Measurements from ENCODE around the gene GPR37L1.
"Not testable (repeated sequence)": the region's sequence is repeated elsewhere in the genome, so short reads cannot be mapped to it uniquely, and the experiment has no call there.

GPR37L1 gene

GRCh38 chr1:202165267-202165941, 42.7 kb downstream of the GPR37L1 start:
- no peak overlapping the region for H3K4me3 ChIP-seq (ENCODE audit: low read length)
- H3K4me2 ChIP-seq (ENCODE audit: low read depth, low read length) = no peak overlapping the region
- H3K79me2 ChIP-seq (ENCODE audit: low read length) = peaks cover 12% of the 10 kb centered on the region
- H3K9me2 ChIP-seq (replicated peaks; ENCODE audit: insufficient read depth, low read length) = no peaks in the 10 kb centered on the region
- H2AFZ ChIP-seq (ENCODE audit: low read length) = no peak overlapping the region
- no peak overlapping the region for H3K27ac ChIP-seq (ENCODE audit: low read length)
- peaks cover 7% of the 10 kb centered on the region; the same call in 1 of the 2 replicates for H3K4me1 ChIP-seq (ENCODE audit: low read length)
- DNase-seq = no peak
- no peaks in the 10 kb centered on the region for H3K27me3 ChIP-seq (replicated peaks; ENCODE audit: insufficient read depth, low read length)
- TF ChIP-seq EZH2 (optimal IDR thresholded peaks at IDR 0.05; ENCODE audit: low read depth, low read length) (no peak), EZH2phosphoT487 (IDR thresholded peaks at IDR 0.05; ENCODE audit: low read length) (no peak), CTCF (IDR thresholded peaks at IDR 0.05; ENCODE audit: low read length) (no peak)
- H3F3A ChIP-seq (ENCODE audit: insufficient read depth, low read length) = no peaks in the 10 kb centered on the region
- no peaks in the 10 kb centered on the region for H3K36me3 ChIP-seq (replicated peaks; ENCODE audit: insufficient read depth, low read length)
- H3K9ac ChIP-seq (ENCODE audit: low read length) = no peak overlapping the region
- no peaks in the 10 kb centered on the region for H4K20me1 ChIP-seq (ENCODE audit: insufficient read depth, low read length)
- H3K9me3 ChIP-seq (replicated peaks; ENCODE audit: insufficient read depth, low read length) = no peaks in the 10 kb centered on the region

- no peak overlapping the region for H2AFZ ChIP-seq (ENCODE audit: low read length)
- no peaks in the 10 kb centered on the region for H3K36me3 ChIP-seq (replicated peaks; ENCODE audit: insufficient read depth, low read length)
- H4K20me1 ChIP-seq (ENCODE audit: insufficient read depth, low read length) = no peaks in the 10 kb centered on the region
- DNase-seq = no peak
- H3K9me2 ChIP-seq (replicated peaks; ENCODE audit: insufficient read depth, low read length) = no peaks in the 10 kb centered on the region
- no peaks in the 10 kb centered on the region for H3F3A ChIP-seq (ENCODE audit: insufficient read depth, low read length)
- TF ChIP-seq EZH2phosphoT487 (IDR thresholded peaks at IDR 0.05; ENCODE audit: low read length) = no peak
- TF ChIP-seq CTCF (IDR thresholded peaks at IDR 0.05; ENCODE audit: low read length) = no peak
- TF ChIP-seq EZH2 (optimal IDR thresholded peaks at IDR 0.05; ENCODE audit: low read depth, low read length) = no peak
- no peaks in the 10 kb centered on the region for H3K27me3 ChIP-seq (replicated peaks; ENCODE audit: insufficient read depth, low read length)
- no peak overlapping the region for H3K4me3 ChIP-seq (ENCODE audit: low read length)
- no peak overlapping the region for H3K27ac ChIP-seq (ENCODE audit: low read length)
- no peaks in the 10 kb centered on the region for H3K9me3 ChIP-seq (replicated peaks; ENCODE audit: insufficient read depth, low read length)
- H3K9ac ChIP-seq (ENCODE audit: low read length) = no peak overlapping the region
- no peak overlapping the region for H3K4me2 ChIP-seq (ENCODE audit: low read depth, low read length)
- H3K79me2 ChIP-seq (ENCODE audit: low read length) = peaks cover 4% of the 10 kb centered on the region
- H3K4me1 ChIP-seq (ENCODE audit: low read length) = peaks cover 1% of the 10 kb centered on the region; the same call in 1 of the 2 replicates
Measured at GRCh38 chr1:202165942-202166843, 43.5 kb downstream of the GPR37L1 start.

GRCh38 chr1:202167054-202167453, 44.3 kb downstream of the GPR37L1 start:
- H3K27ac ChIP-seq (ENCODE audit: low read length); H3K27me3 ChIP-seq (replicated peaks; ENCODE audit: insufficient read depth, low read length); H3K9ac ChIP-seq (ENCODE audit: low read length); H3K4me2 ChIP-seq (ENCODE audit: low read depth, low read length); H3F3A ChIP-seq (ENCODE audit: insufficient read depth, low read length); H3K36me3 ChIP-seq (replicated peaks; ENCODE audit: insufficient read depth, low read length); H3K79me2 ChIP-seq (ENCODE audit: low read length); DNase-seq; H3K9me3 ChIP-seq (replicated peaks; ENCODE audit: insufficient read depth, low read length); H3K4me3 ChIP-seq (ENCODE audit: low read length); H4K20me1 ChIP-seq (ENCODE audit: insufficient read depth, low read length); H2AFZ ChIP-seq (ENCODE audit: low read length); H3K4me1 ChIP-seq (ENCODE audit: low read length); H3K9me2 ChIP-seq (replicated peaks; ENCODE audit: insufficient read depth, low read length): not testable (repeated sequence)
